HG03095 (cell line): ENCODE measurements around the gene SYNE3.
A peak's percentile ranks its signal among the peaks of the same experiment; 100 is the strongest.

Experiments
- ATAC-seq: cut with Tn5 transposase; IDR thresholded peaks from one replicate; pipeline ENCODE4 v1.9.1; 2021; ENCODE audit warnings: moderate library complexity; ENCODE audit not compliant: unreplicated experiment

SYNE3 gene

DNA sequence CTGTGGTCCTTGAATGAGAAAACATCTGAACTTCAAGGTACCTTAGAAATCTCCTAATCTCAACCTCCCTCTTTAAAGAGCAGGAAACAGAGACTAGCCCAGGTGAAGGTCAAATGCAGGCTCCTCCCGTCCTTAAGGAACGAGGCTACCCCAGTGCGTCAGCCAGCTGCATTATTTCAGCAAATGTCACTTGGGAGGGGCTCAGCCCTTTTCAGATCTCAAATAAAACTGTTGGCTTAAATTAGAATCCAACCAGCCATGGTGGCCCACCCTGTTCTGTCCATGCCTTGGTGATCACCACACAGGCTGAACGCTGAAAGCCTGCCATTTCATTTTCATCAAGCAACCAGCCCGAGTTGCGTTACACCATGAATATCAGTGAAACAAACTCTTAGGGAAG is 7.0 kb downstream of the SYNE3 start:
- ATAC-seq = no peak

DNA sequence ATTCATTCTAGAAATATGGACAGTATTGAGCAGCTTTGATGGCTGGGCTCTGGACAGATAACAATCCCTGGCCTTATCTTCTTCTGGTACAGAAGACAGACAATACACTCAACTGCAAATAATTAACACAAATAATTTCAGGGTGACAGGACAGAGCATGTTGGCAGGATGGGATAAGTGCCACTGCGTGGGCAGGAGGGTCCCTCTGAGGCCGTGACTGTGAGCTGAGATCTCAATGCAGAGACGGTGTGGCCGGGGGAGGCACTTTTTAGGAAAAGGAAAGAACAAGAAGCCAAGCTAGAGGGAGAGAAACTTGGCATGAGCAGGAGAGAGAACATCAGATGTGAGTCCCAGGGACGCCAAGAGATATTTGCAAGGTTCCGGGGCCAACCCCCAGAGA is 8.1 kb downstream of the SYNE3 start:
- no peak for ATAC-seq

DNA sequence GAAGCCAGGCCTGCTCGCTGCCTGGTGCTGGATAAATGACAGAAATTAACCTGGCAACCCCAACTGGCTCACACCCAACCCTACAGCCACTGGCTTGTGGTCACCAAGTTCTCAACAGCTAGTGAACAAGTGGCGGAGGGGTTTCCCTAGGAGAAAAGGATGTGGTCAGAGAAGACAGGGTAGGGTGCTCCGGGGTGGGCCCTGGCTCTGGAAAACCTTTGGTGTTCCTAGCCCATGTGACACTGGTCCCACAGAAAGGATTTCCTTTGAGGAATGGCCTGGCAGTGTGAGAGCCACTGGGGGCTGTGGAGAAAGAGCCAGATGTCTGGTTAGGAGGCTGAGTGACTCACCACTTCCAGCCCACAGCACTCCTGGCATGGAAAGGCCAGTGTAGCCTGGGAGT is 8.7 kb downstream of the SYNE3 start:
- no peak for ATAC-seq

DNA sequence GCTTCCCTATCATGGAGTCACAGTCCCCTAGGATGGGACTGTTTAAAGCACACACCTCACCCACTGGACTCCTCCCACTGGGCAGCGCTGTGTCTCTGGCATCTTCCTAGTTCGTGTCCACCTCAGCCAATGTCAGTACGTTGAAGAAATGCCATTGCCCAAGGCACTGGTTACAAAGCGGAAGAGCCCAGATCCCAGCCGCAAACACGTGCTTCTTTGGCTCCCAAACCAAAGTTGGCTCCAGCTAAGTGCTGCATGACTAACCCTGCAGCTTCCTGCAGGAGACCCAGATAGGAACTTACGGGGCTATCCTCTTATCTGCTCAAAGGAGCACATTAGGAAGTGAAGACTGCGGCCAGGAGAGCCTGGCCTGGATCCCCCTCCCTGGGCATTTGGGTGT is 9.3 kb downstream of the SYNE3 start:
- ATAC-seq = no peak

DNA sequence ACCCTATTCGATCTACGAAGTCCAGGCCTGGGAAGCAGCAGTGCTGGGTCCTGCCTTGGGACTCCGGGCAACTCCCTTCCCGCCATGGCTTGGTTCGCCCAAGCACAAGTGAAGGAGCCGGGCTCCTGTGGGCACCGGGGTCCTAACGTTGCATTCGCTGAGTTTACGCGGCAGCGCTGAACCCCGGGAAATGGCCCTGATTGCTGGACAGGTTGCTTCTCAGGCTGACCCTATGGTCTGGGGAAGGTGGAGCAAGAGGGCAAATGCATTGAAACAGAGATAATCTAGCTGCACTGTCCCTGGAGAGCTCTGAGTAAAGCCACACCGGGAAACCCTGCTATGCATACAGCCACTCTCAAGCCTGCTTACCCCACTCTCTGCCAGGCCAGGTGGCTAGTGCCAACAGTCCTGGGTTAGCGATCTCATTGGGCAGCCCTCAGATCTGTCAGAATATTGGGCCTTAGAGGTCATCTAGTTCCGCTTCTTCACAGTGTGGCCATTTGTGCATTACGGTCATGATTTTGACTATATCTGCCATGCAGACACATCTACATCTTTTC is 11.3 kb downstream of the SYNE3 start:
- ATAC-seq = no peak

DNA sequence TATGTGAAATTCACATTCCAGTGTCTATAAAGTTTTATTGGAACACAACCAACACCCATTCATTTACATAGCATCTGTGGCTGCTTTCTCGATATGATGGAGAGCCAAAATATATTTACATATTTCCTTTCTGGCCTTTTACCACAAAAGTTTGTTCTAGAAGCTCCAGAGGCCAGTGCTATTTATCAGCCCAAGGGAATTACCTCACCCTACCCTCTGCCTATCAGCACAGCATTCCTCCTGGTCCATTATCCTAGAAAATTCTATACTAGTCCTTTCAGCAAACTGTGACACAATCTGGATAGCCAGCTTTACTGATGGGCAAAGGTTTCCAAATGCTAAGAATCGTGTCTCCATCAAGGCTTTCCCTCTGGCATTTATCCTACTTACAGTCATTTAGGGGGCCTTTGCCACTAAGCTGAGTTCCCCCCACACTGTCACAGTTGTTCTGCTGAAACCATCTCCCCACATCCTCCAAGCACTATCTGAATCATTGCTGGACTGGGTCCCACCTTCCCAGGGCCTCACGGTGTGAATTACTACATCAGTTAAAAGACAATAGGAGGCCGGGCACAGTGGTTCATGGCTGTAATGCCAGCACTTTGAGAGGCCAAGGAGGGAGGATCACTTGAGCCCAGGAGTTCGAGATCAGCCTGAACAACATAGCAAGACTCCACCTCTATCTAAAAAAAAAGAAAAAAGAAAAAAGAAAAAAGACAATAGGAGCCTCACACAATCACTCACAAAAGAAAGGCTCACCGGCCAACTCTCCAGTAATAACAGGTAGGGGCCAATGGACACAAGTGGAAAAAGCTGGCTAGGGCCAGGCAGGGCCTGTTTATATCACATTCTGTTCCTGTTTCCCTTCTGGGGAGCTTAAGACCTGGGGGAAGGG is 12.1 kb downstream of the SYNE3 start:
- ATAC-seq = peak; percentile 34

DNA sequence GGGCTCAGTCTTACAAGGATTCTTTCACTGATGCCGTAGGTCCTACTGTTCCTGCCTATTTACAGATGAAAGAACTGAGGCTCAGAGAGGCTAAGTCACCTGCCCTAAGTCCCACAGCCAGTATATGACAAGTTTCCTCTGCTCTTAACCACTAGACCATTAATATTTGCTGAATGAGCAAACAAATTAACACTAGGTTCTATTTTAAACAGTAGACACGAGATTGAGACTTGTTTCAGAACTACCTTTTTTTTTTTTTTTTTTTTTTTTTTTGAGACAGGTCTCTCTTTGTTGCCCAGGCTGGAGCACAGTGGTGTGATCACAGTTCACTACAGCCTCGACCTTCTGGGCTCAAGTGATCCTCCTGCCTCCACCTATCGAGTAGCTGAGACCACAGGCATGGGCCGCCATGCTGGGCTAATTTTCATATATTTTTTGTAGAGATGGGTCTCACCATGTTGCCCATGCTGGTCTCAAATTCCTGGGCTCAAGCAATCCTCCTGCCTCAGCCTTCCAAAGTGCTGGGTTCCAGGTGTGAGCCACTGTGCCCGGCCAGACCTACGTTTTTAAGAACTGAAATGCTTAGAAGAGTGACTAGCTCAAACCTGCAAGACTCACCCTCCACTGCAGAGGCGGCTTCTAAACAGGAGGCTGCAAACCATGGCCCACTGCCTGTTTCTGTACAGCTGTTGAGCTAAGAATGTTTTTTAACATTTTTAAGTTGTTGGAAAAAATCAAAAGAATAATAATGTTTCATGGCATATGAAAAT is 12.9 kb downstream of the SYNE3 start:
- peak; percentile 46 for ATAC-seq

GRCh38 chr14:95502381-95502950 is 14.0 kb downstream of the SYNE3 start:
- ATAC-seq = no peak

- no peak for ATAC-seq
These were observed 15.6 kb downstream of the SYNE3 start for GRCh38 chr14:95500772-95501401.

GRCh38 chr14:95500201-95500681 is 16.2 kb downstream of the SYNE3 start:
- no peak for ATAC-seq

DNA sequence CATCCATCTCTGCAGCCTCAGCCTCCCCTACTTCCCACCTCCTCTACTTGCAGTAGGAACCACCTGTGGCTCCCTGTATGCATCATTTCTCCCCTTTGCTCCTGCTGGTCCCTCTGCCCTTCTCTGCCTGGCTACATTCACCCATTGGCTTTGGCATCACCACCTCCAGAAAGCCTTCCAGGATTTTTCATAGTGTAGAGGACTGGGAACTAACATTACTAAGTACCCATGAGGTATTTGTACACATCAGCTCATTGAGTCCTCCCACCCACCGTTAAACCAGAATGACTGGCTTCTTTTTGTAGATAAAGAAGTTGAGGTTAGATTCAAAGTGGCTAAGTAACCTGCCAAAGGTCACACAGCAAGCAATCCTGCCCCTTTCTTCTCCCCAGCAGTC is 17.1 kb downstream of the SYNE3 start:
- ATAC-seq = no peak

GRCh38 chr14:95498622-95499353 is 17.7 kb downstream of the SYNE3 start:
- ATAC-seq = no peak

DNA sequence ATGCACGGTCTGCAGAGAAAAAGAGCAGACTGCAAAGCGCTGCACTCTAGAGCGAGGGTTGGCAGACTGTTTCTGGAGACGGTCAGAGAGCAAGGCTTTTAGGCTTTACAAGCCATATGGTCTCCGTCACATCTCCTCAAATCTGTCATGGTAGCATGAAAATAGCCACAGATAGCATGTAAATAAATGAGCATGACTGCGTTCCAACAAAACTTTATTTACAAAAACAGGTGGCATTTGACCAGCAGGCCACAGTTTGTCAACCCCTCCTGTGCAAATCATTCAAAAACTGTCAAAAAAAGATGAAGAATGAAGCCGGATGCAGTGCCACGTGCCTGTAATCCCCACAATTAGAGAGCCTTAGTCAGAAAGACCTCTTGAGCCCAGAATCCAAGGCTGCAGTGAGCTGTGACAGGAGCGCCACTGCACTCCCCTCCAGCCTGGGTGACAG is 18.9 kb downstream of the SYNE3 start:
- no peak for ATAC-seq

DNA sequence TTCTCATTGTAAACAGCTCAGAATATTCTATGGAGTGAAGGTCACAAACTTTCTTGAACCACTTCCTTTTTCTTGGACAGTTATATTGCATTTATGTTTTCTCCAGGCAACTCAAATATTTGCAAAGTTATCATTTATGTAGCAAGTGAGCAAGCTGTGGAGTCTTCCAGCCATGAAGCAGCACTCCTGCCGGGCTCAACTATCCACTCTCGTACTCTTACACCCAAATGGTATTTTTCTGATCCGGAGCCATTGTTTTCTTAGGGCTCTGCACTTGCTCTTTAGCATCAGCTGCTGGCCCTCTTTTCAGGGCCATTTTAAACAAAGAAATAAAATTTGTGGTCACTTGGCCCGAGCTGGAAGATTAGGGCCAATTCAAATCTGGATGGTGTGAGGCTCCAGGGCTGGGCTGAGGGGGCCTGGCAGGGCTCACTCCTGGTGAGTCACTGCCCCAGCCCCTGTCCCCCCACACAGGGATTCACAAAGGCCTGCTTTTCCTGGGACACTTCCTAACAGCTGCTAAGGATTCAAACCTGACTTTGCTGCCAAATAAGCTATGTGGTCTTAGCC is 19.7 kb downstream of the SYNE3 start:
- ATAC-seq = no peak

- ATAC-seq = no peak
These were observed 20.3 kb downstream of the SYNE3 start for GRCh38 chr14:95496111-95496681.

DNA sequence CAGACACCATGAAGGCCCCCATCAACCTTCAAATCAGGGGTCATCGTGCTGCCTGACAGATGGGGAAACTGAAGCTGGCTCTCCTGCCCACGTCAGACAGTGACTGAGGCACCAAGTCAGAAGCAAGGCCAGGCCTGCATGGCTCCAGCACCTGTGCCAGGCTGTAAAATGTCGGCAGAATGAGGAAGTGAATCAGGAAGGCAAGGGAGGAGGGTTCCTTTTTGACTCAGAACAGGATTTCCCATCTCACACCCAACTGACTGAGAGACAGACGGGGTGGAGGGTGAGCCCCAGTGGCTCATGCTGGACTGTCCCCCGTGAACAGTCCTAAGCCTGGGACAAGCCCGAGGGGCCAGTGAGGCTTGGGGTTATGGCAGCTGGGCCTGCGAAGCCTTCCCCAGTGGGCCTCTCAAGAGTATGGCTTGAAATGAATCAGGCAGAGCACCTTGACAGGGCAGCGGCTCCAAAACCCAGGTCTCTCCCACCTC is 20.9 kb downstream of the SYNE3 start:
- peak; percentile 83 for ATAC-seq

DNA sequence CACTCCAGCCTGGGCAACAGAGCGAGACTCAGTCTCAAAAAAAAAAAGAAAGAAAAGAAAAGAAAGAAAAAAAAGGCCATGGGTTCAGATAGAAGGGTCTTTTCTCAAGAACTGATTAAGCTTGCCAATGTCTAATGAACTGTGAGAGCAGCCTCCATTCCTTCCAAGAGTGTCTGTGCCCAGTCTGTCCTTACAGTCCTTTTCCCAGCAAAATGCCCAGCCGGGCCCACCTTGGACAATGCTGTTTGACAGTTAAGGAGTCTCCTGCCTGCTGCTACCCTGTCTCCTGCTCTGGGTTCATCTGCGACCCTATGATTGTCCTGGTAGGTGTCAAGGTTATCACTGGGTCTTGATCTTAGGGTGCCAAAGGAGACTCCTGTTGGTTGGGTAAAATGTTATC is 21.4 kb downstream of the SYNE3 start:
- ATAC-seq = peak; percentile 1

DNA sequence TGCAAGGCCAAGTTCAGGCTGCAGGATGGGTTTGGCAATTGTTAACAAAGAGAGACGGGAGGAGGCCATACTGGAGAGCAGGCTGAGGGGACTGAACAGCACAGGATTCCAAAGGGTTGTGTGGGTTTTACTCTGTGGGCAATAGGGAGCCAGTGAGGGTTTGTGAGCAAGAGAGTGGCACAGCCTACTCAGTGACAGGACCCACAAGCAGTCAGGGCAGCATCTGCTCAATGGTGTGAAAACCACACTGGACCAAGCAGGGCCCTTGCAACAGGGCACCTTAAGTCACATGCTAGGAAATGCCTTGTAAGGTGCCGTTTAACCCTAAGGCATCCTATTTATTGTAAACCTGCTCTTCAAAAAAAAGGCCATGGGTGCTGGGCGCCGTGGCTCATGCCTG is 22.0 kb downstream of the SYNE3 start:
- no peak for ATAC-seq

- ATAC-seq = no peak
These were observed 22.5 kb downstream of the SYNE3 start for GRCh38 chr14:95493976-95494375.
